Measurements from ENCODE around the gene PALLD. TPM values are rescaled to one million over a fixed set of nuclear protein-coding genes. Genes with fewer than 3 reads are reported as not detected.

The PALLD gene
- total and polyA plus RNA-seq, 2 donors (not counting 3 experiments of a cell fraction or from before 2014, with no cell fraction given), result 13.4 to 48.2 TPM

DNA sequence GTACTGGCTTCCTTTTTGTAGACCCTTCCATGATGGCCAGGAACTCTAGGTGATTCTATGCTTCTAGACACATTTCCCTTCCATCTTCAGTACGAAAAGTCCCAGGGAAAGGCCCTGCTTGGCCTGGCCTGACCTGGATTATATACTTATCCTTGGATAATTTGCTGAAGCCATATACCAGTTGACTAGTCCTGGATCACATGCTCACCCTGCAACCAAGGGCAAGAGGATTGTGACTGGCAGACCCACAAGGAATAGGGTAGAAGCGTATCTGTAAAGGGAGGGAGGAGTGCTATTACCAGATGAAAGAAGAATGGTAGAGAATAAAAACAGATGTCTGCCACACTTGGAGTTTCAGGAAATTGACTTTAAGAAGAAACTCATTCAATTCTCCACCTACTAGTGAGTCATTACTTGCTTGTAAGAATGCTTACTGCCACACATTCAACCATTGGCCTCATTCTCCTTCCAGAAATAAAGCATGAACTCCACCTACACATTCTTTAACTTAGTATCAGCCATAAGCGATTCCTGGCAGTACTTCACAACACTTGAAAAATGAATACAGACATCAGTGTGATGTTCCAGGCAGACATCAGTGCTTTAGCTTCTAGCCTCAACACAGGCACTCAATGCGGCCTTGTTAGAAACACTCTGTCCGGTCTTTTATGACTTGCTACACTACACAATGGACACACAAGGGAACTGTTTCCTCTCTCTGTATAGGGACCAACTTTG, 371.4 kb downstream of the PALLD start:
- Histone ChIP-seq H3K9ac (replicated peaks; ENCODE audit: extremely low read depth, insufficient read depth, low read length) (no peak overlapping the region), H3K4me3 (replicated peaks in 1 of 3; ENCODE audit: insufficient read depth in 1 of 3, low read depth in 1 of 3, low read length in 3 of 3) (no peak overlapping the region), H3K9me3 (replicated peaks; ENCODE audit: control insufficient read depth, insufficient read depth, low read length) (no peaks in the 10 kb centered on the region), H3K27ac (ENCODE audit: insufficient read depth, low read depth, low read length) (peak overlapping the region; percentile 67), H3K4me1 (ENCODE audit: control insufficient read depth, extremely low read depth, insufficient read depth, low read length) (peaks cover 19% of the 10 kb centered on the region), H3K27me3 (ENCODE audit: control insufficient read depth in 2 of 2, insufficient read depth in 2 of 2, low read length in 2 of 2) (no peaks in the 10 kb centered on the region), H3K9me1 (replicated peaks; ENCODE audit: control insufficient read depth, extremely low read depth, insufficient read depth, low read length) (no peaks in the 10 kb centered on the region), H3K36me3 (ENCODE audit: control insufficient read depth in 2 of 2, extremely low read depth in 1 of 2, insufficient read depth in 2 of 2, low read length in 2 of 2) (no peaks in the 10 kb centered on the region), H3K4me2 (ENCODE audit: insufficient read depth, low read length) (peak overlapping the region; percentile 69), H3K79me2 (ENCODE audit: control insufficient read depth, insufficient read depth, low read length) (no peaks in the 10 kb centered on the region), H2AFZ (ENCODE audit: low read depth, low read length) (peak overlapping the region; percentile 44), H4K20me1 (replicated peaks; ENCODE audit: control insufficient read depth, extremely low read depth, insufficient read depth, low read length) (no peaks in the 10 kb centered on the region)
- no TSS peak for BruUV-seq (replicated peaks)
- DNase-seq (ENCODE audit: low read depth, low spot score) (no peak), FAIRE-seq (peak; percentile 91)
- CTCF ChIA-PET, result interaction anchor here (1.4 kb wide), 1 partner anchor 158 kb away, joined by 3 read pairs; no protein-coding TSS in a partner anchor
- dilution Hi-C loops (cut with MboI; ENCODE audit: extremely low pct_ligation_motif_present, low sequenced_read_pairs) (no loop called here), intact Hi-C loops (cut with micrococcal nuclease) (loop anchor here (1.0 kb wide), 1 partner anchor 19 kb away; no protein-coding TSS in a partner anchor)
- TF ChIP-seq POLR2AphosphoS5 (IDR thresholded peaks at IDR 0.05; ENCODE audit: insufficient read depth, low read depth, low read length) (no peak), EZH2 (IDR thresholded peaks at IDR 0.05; ENCODE audit: borderline replicate concordance, low read depth, low read length, severe bottlenecking) (no peak), FOS (IDR thresholded peaks at IDR 0.05; ENCODE audit: borderline replicate concordance, insufficient read depth, low read length) (peak; percentile 49)
- TF ChIP-seq, protein P1, sequence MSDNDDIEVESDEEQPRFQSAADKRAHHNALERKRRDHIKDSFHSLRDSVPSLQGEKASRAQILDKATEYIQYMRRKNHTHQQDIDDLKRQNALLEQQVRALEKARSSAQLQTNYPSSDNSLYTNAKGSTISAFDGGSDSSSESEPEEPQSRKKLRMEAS (IDR thresholded peaks at IDR 0.05; ENCODE audit: insufficient read depth, insufficient read length), result no peak
- POLR2A ChIA-PET, result no interaction called here

DNA sequence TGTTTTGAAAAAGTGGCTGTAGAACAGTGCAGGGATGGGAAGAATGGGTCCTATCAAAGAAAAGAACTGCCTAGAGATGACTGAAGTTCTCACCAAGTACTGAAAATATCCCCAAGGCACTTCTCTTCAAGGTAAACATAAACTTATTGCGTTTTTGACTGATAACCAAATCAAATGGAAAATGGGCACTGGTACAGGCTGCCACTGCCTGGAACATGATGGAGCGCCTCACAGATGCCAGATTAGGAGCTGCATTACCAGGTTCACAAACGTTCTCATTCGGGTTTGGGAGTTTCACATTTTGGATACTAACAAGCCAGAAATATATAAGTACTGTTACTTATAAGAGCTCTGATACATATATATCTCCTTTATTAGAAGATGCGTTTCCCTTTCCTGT, 371.9 kb downstream of the PALLD start:
- intact Hi-C loops (cut with micrococcal nuclease), result loop anchor here (1.0 kb wide), 1 partner anchor 20 kb away; no protein-coding TSS in a partner anchor

More for the DNA sequence above, 371.9 kb downstream of the PALLD start:
- DNase-seq (ENCODE audit: low read depth, low spot score) (peak; percentile 90), FAIRE-seq (no peak)
- BruUV-seq (replicated peaks), result no TSS peak
- H3K4me1 ChIP-seq (ENCODE audit: control insufficient read depth, extremely low read depth, insufficient read depth, low read length), result peaks cover 19% of the 10 kb centered on the region
- no peaks in the 10 kb centered on the region for H4K20me1 ChIP-seq (replicated peaks; ENCODE audit: control insufficient read depth, extremely low read depth, insufficient read depth, low read length)
- peak overlapping the region; percentile 44 for H2AFZ ChIP-seq (ENCODE audit: low read depth, low read length)
- H3K36me3 ChIP-seq (ENCODE audit: control insufficient read depth in 2 of 2, extremely low read depth in 1 of 2, insufficient read depth in 2 of 2, low read length in 2 of 2), result no peaks in the 10 kb centered on the region
- H3K27me3 ChIP-seq (ENCODE audit: control insufficient read depth in 2 of 2, insufficient read depth in 2 of 2, low read length in 2 of 2), result no peaks in the 10 kb centered on the region
- peak overlapping the region; percentile 69 for H3K4me2 ChIP-seq (ENCODE audit: insufficient read depth, low read length)
- POLR2A ChIA-PET, result no interaction called here
- no peaks in the 10 kb centered on the region for H3K79me2 ChIP-seq (ENCODE audit: control insufficient read depth, insufficient read depth, low read length)
- no peak for TF ChIP-seq EZH2 (IDR thresholded peaks at IDR 0.05; ENCODE audit: borderline replicate concordance, low read depth, low read length, severe bottlenecking)
- TF ChIP-seq, protein P2, sequence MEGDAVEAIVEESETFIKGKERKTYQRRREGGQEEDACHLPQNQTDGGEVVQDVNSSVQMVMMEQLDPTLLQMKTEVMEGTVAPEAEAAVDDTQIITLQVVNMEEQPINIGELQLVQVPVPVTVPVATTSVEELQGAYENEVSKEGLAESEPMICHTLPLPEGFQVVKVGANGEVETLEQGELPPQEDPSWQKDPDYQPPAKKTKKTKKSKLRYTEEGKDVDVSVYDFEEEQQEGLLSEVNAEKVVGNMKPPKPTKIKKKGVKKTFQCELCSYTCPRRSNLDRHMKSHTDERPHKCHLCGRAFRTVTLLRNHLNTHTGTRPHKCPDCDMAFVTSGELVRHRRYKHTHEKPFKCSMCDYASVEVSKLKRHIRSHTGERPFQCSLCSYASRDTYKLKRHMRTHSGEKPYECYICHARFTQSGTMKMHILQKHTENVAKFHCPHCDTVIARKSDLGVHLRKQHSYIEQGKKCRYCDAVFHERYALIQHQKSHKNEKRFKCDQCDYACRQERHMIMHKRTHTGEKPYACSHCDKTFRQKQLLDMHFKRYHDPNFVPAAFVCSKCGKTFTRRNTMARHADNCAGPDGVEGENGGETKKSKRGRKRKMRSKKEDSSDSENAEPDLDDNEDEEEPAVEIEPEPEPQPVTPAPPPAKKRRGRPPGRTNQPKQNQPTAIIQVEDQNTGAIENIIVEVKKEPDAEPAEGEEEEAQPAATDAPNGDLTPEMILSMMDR (IDR thresholded peaks at IDR 0.05; ENCODE audit: extremely low read depth in 1 of 2, insufficient read depth in 1 of 2, low read depth in 1 of 2, low read length in 2 of 2), result no peak
- no peak for TF ChIP-seq POLR2A (IDR thresholded peaks at IDR 0.05; ENCODE audit: low read depth, low read length)
- TF ChIP-seq MYC (IDR thresholded peaks at IDR 0.05; ENCODE audit: low read depth, low read length), result no peak
- CTCF ChIA-PET, result interaction anchor here (1.4 kb wide), 1 partner anchor 159 kb away, joined by 3 read pairs; no protein-coding TSS in a partner anchor
- H3K27ac ChIP-seq (ENCODE audit: insufficient read depth, low read depth, low read length), result peak overlapping the region; percentile 5
- no peaks in the 10 kb centered on the region for H3K9me1 ChIP-seq (replicated peaks; ENCODE audit: control insufficient read depth, extremely low read depth, insufficient read depth, low read length)
- no peak overlapping the region for H3K4me3 ChIP-seq (replicated peaks in 1 of 3; ENCODE audit: insufficient read depth in 1 of 3, low read depth in 1 of 3, low read length in 3 of 3)
- dilution Hi-C loops (cut with MboI; ENCODE audit: extremely low pct_ligation_motif_present, low sequenced_read_pairs), result no loop called here
- no peak overlapping the region for H3K9ac ChIP-seq (replicated peaks; ENCODE audit: extremely low read depth, insufficient read depth, low read length)
- no peaks in the 10 kb centered on the region for H3K9me3 ChIP-seq (replicated peaks; ENCODE audit: control insufficient read depth, insufficient read depth, low read length)

Measured in endothelial cell of umbilical vein (primary cell).